ENCODE measurements around the gene VAC14. TPM values are rescaled to one million over a fixed set of nuclear protein-coding genes. Genes with fewer than 3 reads are reported as not detected.
A peak's percentile ranks its signal among the peaks of the same experiment; 100 is the strongest.

The VAC14 gene
- polyA plus RNA-seq, 1 of the 3 experiments (the other 2 are of a cell fraction) = 33.2 TPM

DNA sequence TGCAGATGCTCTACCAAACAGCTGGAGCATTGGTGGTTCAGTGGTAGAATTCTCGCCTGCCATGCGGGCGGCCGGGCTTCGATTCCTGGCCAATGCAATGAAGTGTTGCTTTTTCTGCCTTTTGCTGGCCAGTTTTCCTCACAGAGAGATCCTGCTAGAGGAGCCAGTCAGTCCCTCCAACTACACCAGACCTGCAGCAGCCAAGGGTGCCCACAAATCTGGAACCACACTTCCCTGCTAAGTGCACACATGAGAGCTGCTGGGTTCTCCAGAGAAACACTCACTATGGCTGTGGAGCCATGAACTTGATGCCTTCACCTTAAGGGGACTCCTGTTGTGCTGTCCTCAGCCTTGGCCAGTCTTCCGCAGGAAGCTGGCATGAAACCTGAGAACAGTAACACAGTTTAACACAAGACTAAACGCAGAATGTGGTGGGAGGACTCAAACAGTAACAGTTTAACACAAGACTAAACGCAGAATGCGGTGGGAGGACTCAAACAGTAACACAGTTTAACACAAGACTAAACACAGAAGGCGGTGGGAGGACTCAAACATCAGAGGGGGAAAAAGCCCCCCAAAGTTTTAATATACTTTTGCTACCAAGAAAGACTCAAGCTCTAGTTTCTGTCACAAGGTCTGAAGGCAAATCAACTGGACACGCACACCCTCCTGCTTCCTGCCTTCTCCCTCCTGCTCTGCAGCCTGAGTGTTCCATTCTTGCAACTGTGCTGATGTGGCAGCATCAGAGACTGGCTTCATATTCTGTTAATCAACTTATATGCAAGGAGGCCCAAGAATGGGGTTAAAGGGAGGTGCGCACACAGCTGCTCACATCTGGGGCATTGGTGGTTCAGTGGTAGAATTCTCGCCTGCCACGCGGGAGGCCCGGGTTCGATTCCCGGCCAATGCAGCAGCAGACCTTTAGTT, 12.0 kb downstream of the VAC14 start:
- H3K27me3 ChIP-seq (ENCODE audit: insufficient read depth) = no peaks in the 10 kb centered on the region
- CTCF ChIA-PET = interaction anchor here (0.8 to 2.0 kb wide), 3 partner anchors 18 to 624 kb away, joined by 3 to 12 read pairs (median 3); no protein-coding TSS in a partner anchor
- peak; percentile 36 for DNase-seq
- no peak for TF ChIP-seq EP300 (IDR thresholded peaks at IDR 0.05; ENCODE audit: borderline replicate concordance in 1 of 2, low read depth in 1 of 2, low read length in 1 of 2)
- TF ChIP-seq, protein P1, sequence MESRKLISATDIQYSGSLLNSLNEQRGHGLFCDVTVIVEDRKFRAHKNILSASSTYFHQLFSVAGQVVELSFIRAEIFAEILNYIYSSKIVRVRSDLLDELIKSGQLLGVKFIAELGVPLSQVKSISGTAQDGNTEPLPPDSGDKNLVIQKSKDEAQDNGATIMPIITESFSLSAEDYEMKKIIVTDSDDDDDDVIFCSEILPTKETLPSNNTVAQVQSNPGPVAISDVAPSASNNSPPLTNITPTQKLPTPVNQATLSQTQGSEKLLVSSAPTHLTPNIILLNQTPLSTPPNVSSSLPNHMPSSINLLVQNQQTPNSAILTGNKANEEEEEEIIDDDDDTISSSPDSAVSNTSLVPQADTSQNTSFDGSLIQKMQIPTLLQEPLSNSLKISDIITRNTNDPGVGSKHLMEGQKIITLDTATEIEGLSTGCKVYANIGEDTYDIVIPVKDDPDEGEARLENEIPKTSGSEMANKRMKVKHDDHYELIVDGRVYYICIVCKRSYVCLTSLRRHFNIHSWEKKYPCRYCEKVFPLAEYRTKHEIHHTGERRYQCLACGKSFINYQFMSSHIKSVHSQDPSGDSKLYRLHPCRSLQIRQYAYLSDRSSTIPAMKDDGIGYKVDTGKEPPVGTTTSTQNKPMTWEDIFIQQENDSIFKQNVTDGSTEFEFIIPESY (IDR thresholded peaks at IDR 0.05; ENCODE audit: borderline replicate concordance, low read depth) = no peak
- no peak for TF ChIP-seq TEAD4 (IDR thresholded peaks at IDR 0.05; ENCODE audit: borderline replicate concordance, insufficient read depth)
- no peak for TF ChIP-seq ELF1 (IDR thresholded peaks at IDR 0.05)
- TF ChIP-seq SMC3 (IDR thresholded peaks at IDR 0.05; ENCODE audit: low read depth, low read length) = no peak
- no peak for TF ChIP-seq GATA2 (CRISPR knock-in tag; IDR thresholded peaks at IDR 0.05)
- no peak for TF ChIP-seq RXRA (IDR thresholded peaks at IDR 0.05; ENCODE audit: borderline replicate concordance, low read depth)
- TF ChIP-seq YY1 (IDR thresholded peaks at IDR 0.05; ENCODE audit: low read depth) = no peak
- no peak for TF ChIP-seq NRF1 (IDR thresholded peaks at IDR 0.05; ENCODE audit: low read depth, low read length)
- no peak for TF ChIP-seq FOSL2 (IDR thresholded peaks at IDR 0.05; ENCODE audit: borderline replicate concordance, low read depth)
- TF ChIP-seq REST (IDR thresholded peaks at IDR 0.05; ENCODE audit: low read depth, low read length) = no peak
- no peak for TF ChIP-seq RAD21 (IDR thresholded peaks at IDR 0.05; ENCODE audit: low read length)
- no peak for TF ChIP-seq SIN3A (IDR thresholded peaks at IDR 0.05; ENCODE audit: borderline replicate concordance, low read depth, low read length)
- TF ChIP-seq TAF1 (IDR thresholded peaks at IDR 0.05; ENCODE audit: borderline replicate concordance, low read depth, low read length) = no peak
- TF ChIP-seq MEF2A (IDR thresholded peaks at IDR 0.05; ENCODE audit: borderline replicate concordance, low read depth) = no peak
- TF ChIP-seq RCOR1 (IDR thresholded peaks at IDR 0.05; ENCODE audit: low read length) = no peak
- no peak for TF ChIP-seq USF2 (IDR thresholded peaks at IDR 0.05; ENCODE audit: borderline replicate concordance, low read depth, low read length)
- peaks cover 0 to 27% of the 10 kb centered on the region in 2 experiments for H3K36me3 ChIP-seq (replicated peaks in 1 of 2; ENCODE audit: control insufficient read depth in 1 of 2, insufficient read depth in 2 of 2, low read length in 1 of 2)
- no peaks in the 10 kb centered on the region for H3K9me2 ChIP-seq
- peaks cover 27% of the 10 kb centered on the region for H3K79me2 ChIP-seq (ENCODE audit: insufficient read depth)
- H3K27ac ChIP-seq (ENCODE audit: low read depth in 2 of 2, low read length in 1 of 2) = no peak overlapping the region
- WGBS (ENCODE audit: low lambda C conversion rate) = 89% methylated on average over 18 of the region's 18 CpGs
- H3K9ac ChIP-seq = no peak overlapping the region
- H3K9me3 ChIP-seq = no peaks in the 10 kb centered on the region
- no peak overlapping the region for H2AFZ ChIP-seq (ENCODE audit: low read depth)
- POLR2A ChIA-PET = no interaction called here
- no peaks in the 10 kb centered on the region for H3K4me1 ChIP-seq (ENCODE audit: control insufficient read depth in 1 of 2, insufficient read depth in 2 of 2, low read depth in 1 of 2, low read length in 1 of 2)
- H3K4me2 ChIP-seq = no peak overlapping the region
- H3K4me3 ChIP-seq (ENCODE audit: low read depth in 2 of 2, low read length in 1 of 2) = no peak overlapping the region
- peaks cover 17% of the 10 kb centered on the region; the same call in 1 of the 2 replicates for H4K20me1 ChIP-seq (ENCODE audit: insufficient read depth)
- no peaks in the 10 kb centered on the region for H3F3A ChIP-seq (replicated peaks; ENCODE audit: insufficient read depth)

All from SK-N-SH (cell line).